ENCODE data around the gene HCRTR1.
"Not testable (repeated sequence)": the region's sequence is repeated elsewhere in the genome, so short reads cannot be mapped to it uniquely, and the experiment has no call there.

The HCRTR1 gene

GRCh38 chr1:31581821-31582810 lies 35.4 kb upstream of the HCRTR1 start:
- no peak for DNase-seq

DNA sequence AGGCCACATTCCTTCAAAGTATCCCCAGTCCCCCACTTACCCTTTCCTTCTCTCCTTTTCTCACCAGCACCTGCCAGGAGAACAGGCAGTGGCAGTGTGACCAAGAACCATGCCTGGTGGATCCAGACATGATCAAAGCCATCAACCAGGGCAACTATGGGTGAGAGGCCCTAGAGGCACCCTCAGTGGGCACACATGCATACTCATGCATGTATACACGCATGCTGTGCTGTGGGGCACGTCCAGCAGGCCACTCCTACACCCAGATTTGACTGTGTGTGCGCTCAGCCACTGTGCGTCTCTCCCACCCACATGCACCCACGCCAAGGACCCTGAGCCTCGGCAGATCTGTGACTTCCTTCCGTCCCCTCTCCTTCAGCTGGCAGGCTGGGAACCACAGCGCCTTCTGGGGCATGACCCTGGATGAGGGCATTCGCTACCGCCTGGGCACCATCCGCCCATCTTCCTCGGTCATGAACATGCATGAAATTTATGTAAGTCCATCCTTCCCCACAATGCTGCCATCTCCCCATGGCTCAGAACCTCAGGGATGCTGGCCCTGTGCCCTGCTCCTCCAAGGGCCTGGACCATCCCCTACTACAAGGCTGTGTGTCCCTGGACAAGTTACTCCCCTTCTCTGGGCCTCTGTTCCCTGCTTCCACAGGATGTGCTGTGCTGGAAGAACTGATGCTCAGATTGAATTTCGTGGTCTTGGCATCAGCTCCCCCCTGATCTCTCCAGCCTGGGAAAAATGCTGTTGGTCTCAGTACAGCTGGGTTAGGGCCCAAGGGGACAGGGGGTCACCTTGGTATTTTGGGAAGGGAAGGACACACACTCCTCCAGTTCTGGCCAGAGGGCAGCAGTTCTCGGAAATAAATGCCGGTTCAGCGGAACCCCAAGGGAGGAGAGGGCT lies 34.2 kb upstream of the HCRTR1 start:
- no peak for DNase-seq

DNA sequence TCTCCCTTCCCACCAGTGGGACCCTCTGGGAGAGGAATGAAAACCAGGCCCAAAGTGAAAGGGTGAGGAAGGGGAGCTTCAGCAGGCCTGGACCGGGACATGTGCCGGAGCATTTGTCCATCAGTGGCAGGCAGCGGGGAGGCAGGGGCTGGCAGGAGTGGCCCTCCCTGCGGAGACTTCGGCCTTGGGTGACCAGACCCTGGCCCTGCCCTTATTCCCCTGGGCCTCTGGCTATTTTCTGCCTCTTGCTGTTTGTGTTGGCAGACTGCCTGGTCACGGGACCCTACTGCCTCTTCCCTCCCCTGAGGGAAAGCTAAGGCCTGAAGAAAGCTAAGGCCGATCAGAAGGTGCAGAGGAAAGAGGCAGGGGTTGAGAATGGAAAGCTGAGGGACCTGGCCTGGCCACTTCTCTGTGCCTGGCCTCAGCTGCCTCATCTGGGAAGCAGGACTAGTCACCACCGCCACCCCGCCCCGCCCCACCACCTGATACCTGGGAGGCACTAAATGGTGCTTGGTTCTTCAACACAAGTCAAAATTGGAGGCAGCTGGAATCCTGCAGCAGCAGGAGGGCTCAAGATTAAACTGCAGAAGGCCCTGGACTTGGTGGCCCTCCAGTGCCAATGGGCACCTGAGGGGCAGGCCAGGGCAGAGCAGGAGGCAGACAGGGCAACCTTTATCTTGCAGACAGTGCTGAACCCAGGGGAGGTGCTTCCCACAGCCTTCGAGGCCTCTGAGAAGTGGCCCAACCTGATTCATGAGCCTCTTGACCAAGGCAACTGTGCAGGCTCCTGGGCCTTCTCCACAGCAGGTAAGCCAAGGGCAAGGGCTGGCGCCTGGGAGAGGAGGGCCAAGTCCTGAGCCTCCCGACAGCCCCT lies 33.3 kb upstream of the HCRTR1 start:
- DNase-seq, result peak; percentile 68

GRCh38 chr1:31584869-31585735 lies 32.4 kb upstream of the HCRTR1 start:
- DNase-seq, result no peak

DNA sequence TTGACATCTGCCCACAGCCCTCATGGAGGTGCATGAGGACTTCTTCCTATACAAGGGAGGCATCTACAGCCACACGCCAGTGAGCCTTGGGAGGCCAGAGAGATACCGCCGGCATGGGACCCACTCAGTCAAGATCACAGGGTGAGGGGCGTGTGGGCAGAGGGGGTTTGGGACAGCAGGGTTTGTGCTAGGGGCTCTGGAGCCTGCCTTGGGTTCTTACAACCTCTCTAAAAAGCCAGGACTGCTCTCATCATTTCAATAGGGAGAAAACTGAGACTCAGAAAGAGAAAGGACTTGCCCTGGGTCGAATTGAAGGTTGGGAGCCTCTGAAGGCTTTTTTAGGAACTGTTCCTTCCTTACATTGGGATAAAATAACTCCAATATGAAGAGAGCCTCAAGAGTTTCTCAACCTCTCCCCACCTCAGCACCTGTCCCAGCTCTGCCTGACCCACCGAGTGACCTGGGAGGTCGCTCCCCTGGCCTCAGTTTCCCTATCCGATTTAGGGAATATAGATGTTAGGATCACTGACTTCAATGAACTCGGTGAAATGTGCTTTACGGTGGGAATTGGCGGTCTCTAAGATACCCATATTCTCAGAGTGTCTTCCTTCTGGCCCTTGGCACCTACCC lies 31.6 kb upstream of the HCRTR1 start:
- DNase-seq, result no peak

DNA sequence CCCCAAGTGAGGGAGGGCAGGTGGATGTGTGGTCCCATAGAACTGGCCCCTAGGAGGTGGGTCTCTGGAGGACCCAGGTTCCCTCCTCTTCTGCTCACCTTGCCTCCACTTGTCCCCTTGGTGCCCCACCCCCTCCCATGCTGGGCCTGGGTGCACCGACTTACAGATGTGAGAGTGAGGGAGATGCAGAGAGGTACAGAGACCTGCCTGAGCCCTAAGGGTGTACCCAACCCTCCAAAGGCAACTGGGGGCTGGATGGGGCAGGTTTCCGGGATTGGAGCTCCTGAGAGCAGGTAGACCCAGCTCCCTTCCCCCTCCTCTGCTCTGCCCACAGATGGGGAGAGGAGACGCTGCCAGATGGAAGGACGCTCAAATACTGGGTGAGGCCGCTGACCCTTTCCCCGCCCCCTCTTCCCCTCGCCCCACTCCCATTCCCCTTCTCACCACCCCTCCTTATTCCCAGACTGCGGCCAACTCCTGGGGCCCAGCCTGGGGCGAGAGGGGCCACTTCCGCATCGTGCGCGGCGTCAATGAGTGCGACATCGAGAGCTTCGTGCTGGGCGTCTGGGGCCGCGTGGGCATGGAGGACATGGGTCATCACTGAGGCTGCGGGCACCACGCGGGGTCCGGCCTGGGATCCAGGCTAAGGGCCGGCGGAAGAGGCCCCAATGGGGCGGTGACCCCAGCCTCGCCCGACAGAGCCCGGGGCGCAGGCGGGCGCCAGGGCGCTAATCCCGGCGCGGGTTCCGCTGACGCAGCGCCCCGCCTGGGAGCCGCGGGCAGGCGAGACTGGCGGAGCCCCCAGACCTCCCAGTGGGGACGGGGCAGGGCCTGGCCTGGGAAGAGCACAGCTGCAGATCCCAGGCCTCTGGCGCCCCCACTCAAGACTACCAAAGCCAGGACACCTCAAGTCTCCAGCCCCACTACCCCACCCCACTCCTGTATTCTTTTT lies 30.8 kb upstream of the HCRTR1 start:
- no peak for DNase-seq

- not testable (repeated sequence) for DNase-seq
Measured at GRCh38 chr1:31587328-31587699, 30.2 kb upstream of the HCRTR1 start.

DNA sequence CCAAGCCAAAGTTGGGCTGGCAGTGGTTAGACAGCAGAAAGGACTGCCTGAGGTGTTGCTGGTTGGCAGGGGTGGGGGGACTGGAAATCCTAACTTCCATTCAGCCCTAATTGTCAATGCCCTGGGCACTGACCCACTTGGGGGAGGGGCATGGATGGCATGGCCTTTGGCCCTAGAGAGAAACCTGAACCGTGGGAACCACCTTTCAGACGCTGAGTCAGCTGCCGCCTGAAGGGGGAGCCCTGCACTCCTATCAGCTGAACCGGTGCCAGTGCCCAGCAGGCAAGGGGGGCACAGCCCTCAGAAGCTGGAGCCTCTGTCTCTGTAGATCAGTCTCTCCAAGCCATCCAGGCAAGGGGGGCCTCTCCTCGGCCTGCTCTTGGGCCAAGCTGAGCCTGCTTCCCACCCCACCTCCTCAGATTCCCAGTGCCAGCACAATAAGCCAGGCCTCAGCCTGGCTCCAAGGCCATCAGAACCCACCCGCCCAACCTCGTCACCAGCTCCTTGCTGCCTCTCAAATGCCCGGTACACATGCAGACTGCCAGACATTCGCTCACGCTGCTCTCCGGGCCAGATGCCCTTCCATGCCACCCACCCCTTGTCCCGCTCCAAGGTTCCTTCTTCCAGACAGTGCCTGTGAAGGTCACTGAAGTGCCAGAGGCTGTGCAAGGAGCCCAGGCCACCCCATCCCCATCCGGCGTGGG lies 29.6 kb upstream of the HCRTR1 start:
- no peak for DNase-seq

DNA sequence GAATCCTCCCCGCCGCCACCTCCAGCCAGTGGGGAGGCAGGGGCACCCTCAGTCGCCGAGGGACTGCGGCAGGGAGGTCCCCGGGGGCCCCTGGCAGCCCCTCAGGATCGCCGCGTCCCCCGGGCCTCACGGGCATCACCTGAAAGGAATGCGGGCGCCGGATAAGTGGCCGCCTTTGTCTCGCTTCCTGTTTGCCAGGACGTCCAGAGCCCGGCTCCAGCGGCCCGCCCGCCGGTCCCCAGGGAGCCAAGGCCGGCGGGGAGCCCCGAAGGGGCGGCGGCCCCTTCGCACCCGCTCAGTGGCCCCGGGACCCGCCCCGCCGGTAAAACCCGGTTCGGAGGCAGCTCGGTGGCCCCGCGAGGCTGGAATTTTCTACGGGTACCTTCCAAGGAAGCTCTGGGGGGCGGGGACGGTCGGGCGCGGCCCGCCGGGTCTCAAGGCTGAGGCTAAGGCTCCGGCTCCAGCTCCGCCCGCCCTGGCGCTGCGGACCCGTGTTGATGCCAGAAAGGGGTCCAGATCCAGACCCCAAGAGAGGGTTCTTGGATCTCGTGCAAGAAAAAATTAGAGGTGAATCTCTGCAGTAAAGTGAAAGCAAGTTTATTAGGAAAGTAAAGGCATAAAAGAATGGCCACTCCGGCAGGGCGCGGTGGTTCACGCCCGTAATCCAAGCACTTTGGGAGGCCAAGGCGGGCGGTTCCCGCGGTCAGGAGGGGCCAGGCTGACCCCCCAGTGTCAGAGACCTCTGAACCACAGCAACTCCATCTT lies 28.6 kb upstream of the HCRTR1 start:
- no peak for DNase-seq

GRCh38 chr1:31591425-31592093 lies 25.9 kb upstream of the HCRTR1 start:
- no peak for DNase-seq

GRCh38 chr1:31592132-31592531 lies 25.4 kb upstream of the HCRTR1 start:
- DNase-seq, result no peak

DNA sequence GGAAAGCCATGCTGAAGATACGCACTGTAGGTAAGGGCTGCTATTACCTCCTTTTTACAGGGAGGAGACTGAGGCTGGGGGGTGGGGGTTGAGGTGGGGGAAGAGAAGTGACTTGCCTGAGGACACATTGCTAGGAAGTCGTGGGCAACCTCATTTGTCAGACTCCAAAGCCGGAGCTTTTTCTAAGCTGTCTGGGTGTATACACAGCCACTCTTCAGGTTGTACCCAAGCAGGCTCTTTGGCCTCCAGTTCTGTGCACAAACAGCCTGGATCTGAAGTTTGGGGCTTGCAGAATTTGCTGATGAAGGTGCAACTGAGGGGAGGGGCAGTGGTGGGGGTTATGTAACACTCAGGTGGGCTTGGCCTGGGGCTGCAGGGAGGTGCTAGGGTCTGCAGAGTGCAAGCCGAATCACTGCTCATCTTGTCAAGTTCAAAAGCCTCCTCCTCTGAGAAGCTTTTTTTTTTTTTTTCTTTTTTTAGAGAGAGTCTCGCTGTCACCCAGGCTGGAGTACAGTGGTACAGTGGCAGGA lies 24.3 kb upstream of the HCRTR1 start:
- no peak for DNase-seq

DNA sequence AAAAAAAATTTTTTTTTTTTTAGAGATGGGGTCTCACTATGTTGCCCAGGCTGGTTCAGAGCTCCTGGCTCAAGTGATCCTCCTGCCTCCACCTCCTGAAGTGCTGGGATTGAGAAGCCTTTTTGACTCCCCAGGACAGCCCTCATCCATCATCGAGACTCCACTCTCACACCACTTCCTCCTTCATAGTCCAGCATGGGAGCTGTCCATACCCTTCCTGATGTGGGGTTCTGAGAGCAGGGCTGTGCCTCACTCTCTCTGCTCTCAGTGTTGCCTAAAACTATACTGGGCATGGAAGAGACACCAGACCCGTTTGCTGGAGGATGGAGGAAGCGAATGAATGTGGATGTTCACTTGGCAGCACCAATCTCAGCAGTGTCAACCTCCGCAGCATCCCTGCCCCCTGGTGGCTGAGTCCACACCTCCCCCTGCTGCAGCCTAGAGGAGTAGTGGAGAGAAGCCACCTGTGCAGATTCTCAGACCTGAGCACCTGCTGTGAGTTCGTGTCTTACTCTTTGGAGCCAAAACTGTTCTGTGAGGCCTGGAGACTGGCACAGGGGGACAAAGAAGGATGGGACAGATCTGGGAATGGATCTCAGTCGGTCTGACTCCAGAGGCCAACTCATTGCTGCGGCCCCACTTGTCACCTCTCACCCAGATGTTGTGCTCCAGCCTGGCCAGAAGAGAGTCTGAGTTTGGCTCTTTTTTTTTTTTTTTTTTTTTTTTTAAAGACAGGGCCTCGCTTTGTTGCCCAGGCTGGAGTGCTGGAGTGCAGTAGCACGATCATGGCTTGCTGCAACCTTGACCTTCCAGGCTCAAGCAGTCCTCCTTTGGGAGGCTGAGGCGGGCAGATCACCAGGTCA lies 23.5 kb upstream of the HCRTR1 start:
- DNase-seq, result peak; percentile 73

DNA sequence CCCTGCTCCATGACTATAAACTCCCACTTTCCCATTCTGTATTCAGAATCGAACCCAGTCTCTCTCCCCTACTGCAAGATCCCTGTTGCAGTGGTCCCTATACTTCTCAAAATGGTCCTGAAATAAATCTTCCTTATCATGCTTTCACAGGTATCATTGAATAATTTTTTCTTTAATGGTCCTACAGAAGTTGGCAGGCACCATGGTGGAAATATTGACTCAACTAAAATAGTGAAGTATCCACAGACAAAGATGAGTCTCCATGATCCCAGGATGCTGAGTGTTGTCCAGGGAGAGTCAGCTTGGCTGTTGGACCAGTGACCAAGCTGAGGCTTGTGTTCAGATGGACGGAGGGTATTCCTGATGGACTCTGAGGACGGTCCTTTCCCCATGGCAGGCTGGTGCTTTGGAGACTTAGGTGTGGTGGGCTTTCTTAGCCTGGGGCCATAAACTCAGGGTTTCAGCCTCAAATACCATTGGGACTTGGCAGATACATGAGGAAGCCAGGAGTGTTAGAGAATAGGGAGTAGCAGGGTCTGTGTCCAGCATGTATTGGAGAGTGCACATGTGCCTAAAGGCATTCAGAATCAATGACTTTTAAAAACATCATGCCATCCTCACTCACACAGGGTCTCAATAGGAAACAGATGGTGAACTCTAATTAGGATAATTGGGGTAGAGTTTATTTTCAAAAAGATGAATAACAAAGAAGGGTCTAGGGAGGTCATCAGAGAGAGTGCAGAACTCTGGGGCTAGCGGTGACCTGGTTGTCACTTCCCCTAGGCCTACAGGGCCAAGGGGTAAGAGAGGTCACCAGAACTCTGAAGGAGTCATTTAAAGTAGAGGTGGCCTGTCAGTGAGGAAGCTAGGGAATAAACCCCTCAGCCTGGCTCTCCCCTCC lies 21.4 kb upstream of the HCRTR1 start:
- no peak for DNase-seq

DNA sequence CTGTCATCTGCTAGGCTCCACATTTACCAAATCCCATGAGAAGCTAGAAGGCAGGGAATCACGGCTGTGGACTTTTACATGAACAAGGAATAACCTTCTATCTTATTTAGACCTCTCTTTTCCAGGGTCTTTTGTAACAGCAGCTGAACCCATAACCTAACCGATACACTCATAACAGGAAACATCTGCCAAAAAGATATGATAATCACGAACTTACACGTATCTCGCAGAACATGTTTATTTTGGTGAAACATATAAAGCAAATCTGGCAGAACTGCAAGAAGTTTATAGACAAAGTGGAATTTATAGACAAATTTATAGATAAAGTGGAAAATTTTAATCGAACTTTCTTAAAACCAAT lies 20.8 kb upstream of the HCRTR1 start:
- no peak for DNase-seq

GRCh38 chr1:31598980-31599379 lies 18.5 kb upstream of the HCRTR1 start:
- no peak for DNase-seq

All from right hindlimb (tissue), 1 donor.